ENCODE results near the gene IFITM2.

- TF ChIP-seq CTCF (IDR thresholded peaks at IDR 0.05) (no peak), POLR2A (IDR thresholded peaks at IDR 0.05) (no peak)
Measured at GRCh38 chr11:336659-337198, 29.1 kb downstream of the IFITM2 start.
